ENCODE data around the gene PHLPP1.
"Not testable (repeated sequence)": the region's sequence is repeated elsewhere in the genome, so short reads cannot be mapped to it uniquely, and the experiment has no call there.

DNA sequence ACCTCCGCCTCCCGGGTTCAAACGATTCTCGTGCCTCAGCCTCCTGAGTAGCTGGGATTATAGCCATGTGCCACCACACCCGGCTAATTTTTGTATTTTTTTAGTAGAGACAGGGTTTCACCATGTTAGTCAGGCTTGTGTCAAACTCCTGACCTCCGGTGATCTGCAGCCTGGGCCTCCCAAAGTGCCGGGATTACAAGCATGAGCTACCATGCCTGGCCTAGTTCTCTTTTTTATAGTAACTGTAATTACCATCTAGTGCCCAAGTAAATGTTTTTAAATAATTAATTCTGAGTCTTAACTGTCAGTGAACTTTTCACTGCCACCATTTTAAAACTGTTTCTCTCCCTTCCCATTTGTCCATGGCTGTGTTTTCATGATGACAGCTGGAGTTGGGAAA, 198.5 kb downstream of the PHLPP1 start:
- TF ChIP-seq POLR2AphosphoS5 (IDR thresholded peaks at IDR 0.05), result not testable (repeated sequence)
- TF ChIP-seq, protein P1, sequence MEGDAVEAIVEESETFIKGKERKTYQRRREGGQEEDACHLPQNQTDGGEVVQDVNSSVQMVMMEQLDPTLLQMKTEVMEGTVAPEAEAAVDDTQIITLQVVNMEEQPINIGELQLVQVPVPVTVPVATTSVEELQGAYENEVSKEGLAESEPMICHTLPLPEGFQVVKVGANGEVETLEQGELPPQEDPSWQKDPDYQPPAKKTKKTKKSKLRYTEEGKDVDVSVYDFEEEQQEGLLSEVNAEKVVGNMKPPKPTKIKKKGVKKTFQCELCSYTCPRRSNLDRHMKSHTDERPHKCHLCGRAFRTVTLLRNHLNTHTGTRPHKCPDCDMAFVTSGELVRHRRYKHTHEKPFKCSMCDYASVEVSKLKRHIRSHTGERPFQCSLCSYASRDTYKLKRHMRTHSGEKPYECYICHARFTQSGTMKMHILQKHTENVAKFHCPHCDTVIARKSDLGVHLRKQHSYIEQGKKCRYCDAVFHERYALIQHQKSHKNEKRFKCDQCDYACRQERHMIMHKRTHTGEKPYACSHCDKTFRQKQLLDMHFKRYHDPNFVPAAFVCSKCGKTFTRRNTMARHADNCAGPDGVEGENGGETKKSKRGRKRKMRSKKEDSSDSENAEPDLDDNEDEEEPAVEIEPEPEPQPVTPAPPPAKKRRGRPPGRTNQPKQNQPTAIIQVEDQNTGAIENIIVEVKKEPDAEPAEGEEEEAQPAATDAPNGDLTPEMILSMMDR (IDR thresholded peaks at IDR 0.05), result not testable (repeated sequence)
